Suprapubic skin (tissue), 4 donors: ENCODE data around the gene BTD. TPM values are rescaled to one million over a fixed set of nuclear protein-coding genes. Genes with fewer than 3 reads are reported as not detected.
"Not testable (repeated sequence)": the region's sequence is repeated elsewhere in the genome, so short reads cannot be mapped to it uniquely, and the experiment has no call there.

ENCODE experiments used
- DNase-seq, 2 donors: peaks; one replicate each; pipeline ENCODE4 v3.0.0-alpha.2; 2019; ENCODE audit warnings: low spot score in 2 of 2
- H3K27ac ChIP-seq: fragments of 200-600 bp; sonication (generic); one replicate; pipeline ENCODE4 v1.5.1; 2019
- H3K27me3 ChIP-seq: fragments of 200-600 bp; sonication (generic); one replicate; pipeline ENCODE4 v1.5.1; 2019
- H3K36me3 ChIP-seq: fragments of 200-600 bp; sonication (generic); one replicate; pipeline ENCODE4 v1.5.1; 2019
- H3K4me1 ChIP-seq: fragments of 200-600 bp; sonication (generic); one replicate; pipeline ENCODE4 v1.5.1; 2019
- H3K4me3 ChIP-seq: fragments of 200-600 bp; sonication (generic); one replicate; pipeline ENCODE4 v1.5.1; 2019; ENCODE audit warnings: mild to moderate bottlenecking
- H3K9me3 ChIP-seq: fragments of 200-600 bp; sonication (generic); one replicate; pipeline ENCODE4 v1.5.1; 2019
- CTCF ChIP-seq, 2 donors: fragments of 200-600 bp in 1 of 2; fragments of 450-650 bp in 1 of 2; sonication (generic) in 1 of 2; IDR thresholded peaks; one replicate each; pipeline ENCODE4 v1.5.1; 2016 to 2019; ENCODE audit warnings: antibody characterized with exemption in 2 of 2, mild to moderate bottlenecking in 1 of 2, moderate library complexity in 1 of 2
- EP300 ChIP-seq: sonication (generic); formaldehyde crosslinking; IDR thresholded peaks from one replicate; pipeline ENCODE4 v1.6.1; 2017; ENCODE audit warnings: antibody characterized with exemption
- POLR2A ChIP-seq, 2 donors: fragments of 450-650 bp; IDR thresholded peaks; one replicate each; pipeline ENCODE4 v1.6.1; 2017; ENCODE audit warnings: antibody characterized with exemption in 2 of 2, mild to moderate bottlenecking in 2 of 2, moderate library complexity in 2 of 2
- POLR2AphosphoS5 ChIP-seq, 3 donors: sonication (generic); formaldehyde crosslinking; IDR thresholded peaks; one replicate each; pipeline ENCODE4 v1.6.1; 2017; ENCODE audit warnings: antibody characterized with exemption in 3 of 3
- WGBS: methylation state at CpG from one replicate; pipeline ENCODE4 v1.1.5; 2018; 5-methylcytosine and 5-hydroxymethylcytosine counted together
- total RNA-seq, 4 donors: library from RNA; depleted of rRNA; stranded (reverse); fragments of >200 nt; gene quantifications; one replicate each; pipeline ENCODE4 v1.1.0, GENCODE V29; 2016

Gene BTD
- total RNA-seq, 4 donors from 2014 or later = 16.9 to 25.9 (median 19.1) TPM

- WGBS = 1% methylated on average over 19 of the region's 19 CpGs
- H3K4me1 ChIP-seq = peaks cover 26% of the 10 kb centered on the region
- H3K36me3 ChIP-seq = peaks cover 25% of the 10 kb centered on the region
- no peaks in the 10 kb centered on the region for H3K27me3 ChIP-seq
- no peak for TF ChIP-seq EP300
- TF ChIP-seq POLR2A (IDR thresholded peaks at IDR 0.05) = no peak
- TF ChIP-seq CTCF (IDR thresholded peaks at IDR 0.05) = no peak
- no peak for TF ChIP-seq POLR2AphosphoS5 (IDR thresholded peaks at IDR 0.05)
- H3K4me3 ChIP-seq = peak overlapping the region; percentile 88
- no peak for DNase-seq
- H3K27ac ChIP-seq = peak overlapping the region; percentile 92
- no peaks in the 10 kb centered on the region for H3K9me3 ChIP-seq
Measured at GRCh38 chr3:15601046-15601398, 523 bp upstream of the BTD start.

- WGBS = 1% methylated on average over 9 of the region's 9 CpGs
- peak overlapping the region; percentile 92 for H3K27ac ChIP-seq
- no peak for DNase-seq
- H3K27me3 ChIP-seq = no peaks in the 10 kb centered on the region
- H3K4me1 ChIP-seq = peaks cover 34% of the 10 kb centered on the region
- H3K9me3 ChIP-seq = no peaks in the 10 kb centered on the region
- peak overlapping the region; percentile 88 for H3K4me3 ChIP-seq
- H3K36me3 ChIP-seq = peaks cover 17% of the 10 kb centered on the region
- no peak for TF ChIP-seq POLR2AphosphoS5 (IDR thresholded peaks at IDR 0.05)
- no peak for TF ChIP-seq POLR2A (IDR thresholded peaks at IDR 0.05)
- no peak for TF ChIP-seq EP300
- no peak for TF ChIP-seq CTCF (IDR thresholded peaks at IDR 0.05)
Measured at GRCh38 chr3:15602146-15602536, 596 bp downstream of the BTD start.

DNA sequence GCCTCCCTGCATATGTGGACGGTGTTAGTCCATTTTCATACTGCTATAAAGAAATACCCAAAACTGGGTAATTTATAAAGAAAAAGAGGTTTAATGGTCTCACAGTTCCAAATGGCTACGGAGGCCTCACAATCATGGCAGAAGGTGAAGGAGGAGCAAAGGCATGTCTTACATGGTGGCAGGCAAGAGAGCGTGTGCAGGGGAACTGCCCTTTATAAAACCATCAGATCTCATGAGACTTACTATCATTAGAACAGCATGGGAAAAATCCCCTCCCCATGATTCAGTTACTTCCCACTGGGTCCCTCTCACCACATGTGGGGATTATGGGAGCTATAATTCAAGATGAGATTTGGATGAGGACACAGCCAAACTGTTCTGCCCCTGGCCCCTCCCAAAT is 1.3 kb downstream of the BTD start:
- WGBS = 89% methylated on average over 3 of the region's 3 CpGs
- not testable (repeated sequence) for H3K9me3 ChIP-seq, H3K27me3 ChIP-seq, DNase-seq, H3K27ac ChIP-seq
- Histone ChIP-seq H3K36me3 (peaks cover 11% of the 10 kb centered on the region), H3K4me3 (peak overlapping the region; percentile 88), H3K4me1 (peaks cover 35% of the 10 kb centered on the region)

DNA sequence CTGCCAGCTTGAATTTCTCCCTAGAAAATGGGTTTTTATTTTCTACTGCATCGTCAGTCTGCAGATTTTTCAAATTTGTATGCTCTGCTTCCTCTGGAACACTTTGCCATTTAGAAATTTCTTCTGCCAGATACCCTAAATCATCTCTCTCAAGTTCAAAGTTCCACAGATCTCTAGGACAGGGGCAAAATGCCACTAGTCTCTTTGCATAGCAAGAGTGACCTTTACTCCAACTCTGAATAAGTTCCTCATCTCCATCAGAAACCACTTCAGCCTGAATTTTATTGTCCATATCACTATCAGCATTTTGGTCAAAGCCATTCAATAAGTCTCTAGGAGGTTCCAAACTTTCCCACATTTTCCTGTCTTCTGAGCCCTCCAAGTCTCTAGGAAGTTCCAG is 3.0 kb downstream of the BTD start:
- H3K27me3 ChIP-seq, H3K4me3 ChIP-seq, H3K27ac ChIP-seq, H3K9me3 ChIP-seq, H3K36me3 ChIP-seq, DNase-seq: not testable (repeated sequence)
- 91% methylated on average over 1 of the region's 1 CpG for WGBS
- peaks cover 35% of the 10 kb centered on the region for H3K4me1 ChIP-seq

DNA sequence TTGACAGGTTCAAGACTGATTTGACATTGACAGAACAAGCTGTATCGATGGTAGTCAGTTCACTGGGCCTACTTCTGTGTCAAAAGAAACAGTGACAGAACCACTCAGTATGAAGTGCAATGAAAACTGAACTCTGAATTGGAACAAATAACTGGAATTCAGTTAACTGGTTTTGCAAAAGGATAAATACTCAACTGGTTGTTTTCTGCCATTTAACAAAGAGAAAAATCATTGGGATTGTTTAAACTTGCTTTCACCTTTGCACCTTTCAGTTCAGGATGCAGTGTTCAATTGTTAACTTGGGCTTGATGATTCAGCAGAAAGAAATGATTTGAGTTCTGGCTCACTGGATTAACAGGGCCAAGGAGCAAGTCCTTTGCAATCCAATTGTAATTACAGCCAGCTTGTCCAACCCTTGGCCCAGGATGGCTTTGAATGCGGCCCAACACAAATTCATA is 4.9 kb downstream of the BTD start:
- Histone ChIP-seq H3K4me1 (peaks cover 20% of the 10 kb centered on the region), H3K27me3 (no peaks in the 10 kb centered on the region), H3K27ac (peak overlapping the region; percentile 21), H3K36me3 (no peaks in the 10 kb centered on the region), H3K9me3 (no peaks in the 10 kb centered on the region), H3K4me3 (no peak overlapping the region)
- WGBS = 87% methylated on average over 2 of the region's 2 CpGs
- DNase-seq = no peak
- no peak for TF ChIP-seq POLR2AphosphoS5 (IDR thresholded peaks at IDR 0.05)
- no peak for TF ChIP-seq CTCF (IDR thresholded peaks at IDR 0.05)
- TF ChIP-seq EP300 = no peak

- Histone ChIP-seq H3K4me3 (no peak overlapping the region), H3K36me3 (no peaks in the 10 kb centered on the region), H3K4me1 (peaks cover 10% of the 10 kb centered on the region), H3K9me3 (no peaks in the 10 kb centered on the region), H3K27ac (peak overlapping the region; percentile 63), H3K27me3 (no peaks in the 10 kb centered on the region)
- 90% methylated on average over 4 of the region's 4 CpGs for WGBS
- TF ChIP-seq EP300 = no peak
- no peak for TF ChIP-seq POLR2A (IDR thresholded peaks at IDR 0.05)
- no peak for TF ChIP-seq CTCF (IDR thresholded peaks at IDR 0.05)
- TF ChIP-seq POLR2AphosphoS5 (IDR thresholded peaks at IDR 0.05) = no peak
- DNase-seq = no peak
Measured at GRCh38 chr3:15610082-15610759, 8.7 kb downstream of the BTD start.
